ENCODE results near the gene OR5L1.

The OR5L1 gene

GRCh38 chr11:55838452-55838851, 27.3 kb downstream of the OR5L1 start, which contains the start of gene OR5D16:
TSS of gene OR5D16 (plus strand) at chr11:55838752. CDS start at chr11:55838752, 0 bp downstream.
- no peak for TF ChIP-seq CTCF (IDR thresholded peaks at IDR 0.05)
- no peak for TF ChIP-seq ZFX (IDR thresholded peaks at IDR 0.05; ENCODE audit: borderline replicate concordance)
- H3K27ac ChIP-seq = no peak within 1 kb of the TSS

GRCh38 chr11:55847453-55847852, 36.3 kb downstream of the OR5L1 start:
- TF ChIP-seq ZFX (IDR thresholded peaks at IDR 0.05; ENCODE audit: borderline replicate concordance) = no peak
- no peak for TF ChIP-seq CTCF (IDR thresholded peaks at IDR 0.05)

GRCh38 chr11:55849037-55849436, 37.9 kb downstream of the OR5L1 start:
- no peak overlapping the region for H3K27ac ChIP-seq
- TF ChIP-seq CTCF (IDR thresholded peaks at IDR 0.05) = no peak
- TF ChIP-seq ZFX (IDR thresholded peaks at IDR 0.05; ENCODE audit: borderline replicate concordance) = no peak

More at GRCh38 chr11:55847453-55847852, 36.3 kb downstream of the OR5L1 start:
- H3K27ac ChIP-seq = no peak overlapping the region

- TF ChIP-seq ZFX (IDR thresholded peaks at IDR 0.05; ENCODE audit: borderline replicate concordance) (no peak), CTCF (IDR thresholded peaks at IDR 0.05) (no peak)
- H3K27ac ChIP-seq = no peak overlapping the region
These were observed 41.0 kb downstream of the OR5L1 start for GRCh38 chr11:55852141-55852540.

- H3K27ac ChIP-seq = no peak overlapping the region
- TF ChIP-seq ZFX (IDR thresholded peaks at IDR 0.05; ENCODE audit: borderline replicate concordance) (no peak), CTCF (IDR thresholded peaks at IDR 0.05) (no peak)
These were observed 43.5 kb downstream of the OR5L1 start for GRCh38 chr11:55854704-55855103.

All from 22Rv1 (cell line).